GM18505 (cell line): ENCODE results near the gene SBF1.
A peak's percentile ranks its signal among the peaks of the same experiment; 100 is the strongest.
"Not testable (repeated sequence)": the region's sequence is repeated elsewhere in the genome, so short reads cannot be mapped to it uniquely, and the experiment has no call there.

ENCODE experiments used
- ATAC-seq: cut with Tn5 transposase; IDR thresholded peaks from one replicate; pipeline ENCODE4 v1.9.1; 2021; ENCODE audit not compliant: unreplicated experiment
- POLR2A ChIP-seq: IDR thresholded peaks from 4 replicates; pipeline ENCODE4 v1.6.1; 2011; ENCODE audit warnings: borderline replicate concordance; ENCODE audit not compliant: insufficient read depth, insufficient read length; ENCODE audit errors: extremely low read depth

The SBF1 gene

GRCh38 chr22:50474710-50475651, at the start of gene SBF1:
Gene SBF1 (minus strand): TSS chr22:50475035. CDS start chr22:50474840, 195 bp downstream.
- TF ChIP-seq POLR2A = peak; percentile 66
- peak; percentile 63 for ATAC-seq

- no peak for ATAC-seq
- TF ChIP-seq POLR2A = no peak
Observed at GRCh38 chr22:50523806-50524675, 49.2 kb upstream of the SBF1 start.

- no peak for TF ChIP-seq POLR2A
- ATAC-seq = no peak
Observed at GRCh38 chr22:50523458-50523805, 48.6 kb upstream of the SBF1 start.

GRCh38 chr22:50522806-50523438, 48.1 kb upstream of the SBF1 start:
- no peak for TF ChIP-seq POLR2A
- no peak for ATAC-seq

GRCh38 chr22:50522208-50522805, 47.5 kb upstream of the SBF1 start:
- no peak for TF ChIP-seq POLR2A
- no peak for ATAC-seq

- TF ChIP-seq POLR2A = no peak
Observed at GRCh38 chr22:50521710-50522109, 46.9 kb upstream of the SBF1 start.

GRCh38 chr22:50520826-50521453, 46.1 kb upstream of the SBF1 start:
- ATAC-seq = no peak
- TF ChIP-seq POLR2A = no peak

More at GRCh38 chr22:50521710-50522109, 46.9 kb upstream of the SBF1 start:
- ATAC-seq = no peak

- ATAC-seq = not testable (repeated sequence)
Observed at GRCh38 chr22:50520184-50520583, 45.3 kb upstream of the SBF1 start.

GRCh38 chr22:50519151-50519550, 44.3 kb upstream of the SBF1 start:
- ATAC-seq = no peak
- TF ChIP-seq POLR2A = no peak

GRCh38 chr22:50518606-50519005, 43.8 kb upstream of the SBF1 start:
- ATAC-seq = no peak
- no peak for TF ChIP-seq POLR2A

- no peak for ATAC-seq
- no peak for TF ChIP-seq POLR2A
Observed at GRCh38 chr22:50517495-50518260, 42.8 kb upstream of the SBF1 start.

- ATAC-seq = no peak
- no peak for TF ChIP-seq POLR2A
Observed at GRCh38 chr22:50516891-50517290, 42.1 kb upstream of the SBF1 start.

- no peak for ATAC-seq
- TF ChIP-seq POLR2A = no peak
Observed at GRCh38 chr22:50516068-50516467, 41.2 kb upstream of the SBF1 start.

- no peak for ATAC-seq
- TF ChIP-seq POLR2A = no peak
Observed at GRCh38 chr22:50513175-50513574, 38.3 kb upstream of the SBF1 start.
